ENCODE measurements around the gene CHKB. TPM values are rescaled to one million over a fixed set of nuclear protein-coding genes. Genes with fewer than 3 reads are reported as not detected.

The CHKB gene
- total and polyA plus RNA-seq, 2 of the 8 experiments (the other 6 are each of a cell fraction or from before 2014, with no cell fraction given) = 27.9 to 42.2 TPM

- TF ChIP-seq RAD21 (IDR thresholded peaks at IDR 0.05 in 1 of 2, conservative IDR thresholded peaks at IDR 0.05 in 1 of 2; ENCODE audit: low read depth in 2 of 2, low read length in 2 of 2) (peak; percentile 57 to 65), BRCA1 (IDR thresholded peaks at IDR 0.05; ENCODE audit: low read depth, low read length) (no peak)
Measured at GRCh38 chr22:50544078-50544745, 38.4 kb downstream of the CHKB start (continued).
